HG03045 (cell line): ENCODE measurements around the gene DPPA5.
"Not testable (repeated sequence)": the region's sequence is repeated elsewhere in the genome, so short reads cannot be mapped to it uniquely, and the experiment has no call there.

ENCODE experiments used
- ATAC-seq: cut with Tn5 transposase; IDR thresholded peaks from one replicate; pipeline ENCODE4 v1.9.1; 2021; ENCODE audit warnings: mild to moderate bottlenecking, moderate library complexity; ENCODE audit not compliant: unreplicated experiment

The DPPA5 gene

GRCh38 chr6:73353636-73354593 is at the start of gene DPPA5:
DPPA5 (minus strand) TSS chr6:73354276; CDS start chr6:73354225, 51 bp downstream.
- no peak for ATAC-seq

GRCh38 chr6:73400656-73401055 is 46.6 kb upstream of the DPPA5 start:
- ATAC-seq: no peak

GRCh38 chr6:73395875-73396274 is 41.8 kb upstream of the DPPA5 start:
- ATAC-seq: no peak

- ATAC-seq: no peak
These were observed 40.7 kb upstream of the DPPA5 start, which contains the start of gene DDX43 for GRCh38 chr6:73394577-73395354. DDX43 (plus strand) TSS chr6:73394828; CDS start chr6:73394906, 78 bp downstream.

- no peak for ATAC-seq
These were observed 39.2 kb upstream of the DPPA5 start for GRCh38 chr6:73393278-73393677.

GRCh38 chr6:73392188-73392587 is 38.1 kb upstream of the DPPA5 start:
- not testable (repeated sequence) for ATAC-seq

GRCh38 chr6:73391675-73392074 is 37.6 kb upstream of the DPPA5 start:
- no peak for ATAC-seq

GRCh38 chr6:73389854-73390253 is 35.8 kb upstream of the DPPA5 start:
- ATAC-seq: no peak

- ATAC-seq: peak; percentile 85
These were observed 34.9 kb upstream of the DPPA5 start for GRCh38 chr6:73388800-73389512.

GRCh38 chr6:73388433-73388799 is 34.3 kb upstream of the DPPA5 start:
- peak; percentile 28 for ATAC-seq

GRCh38 chr6:73382462-73383113 is 28.5 kb upstream of the DPPA5 start:
- no peak for ATAC-seq

- not testable (repeated sequence) for ATAC-seq
These were observed 27.5 kb upstream of the DPPA5 start for GRCh38 chr6:73381531-73381930.

GRCh38 chr6:73377225-73377624 is 23.1 kb upstream of the DPPA5 start:
- ATAC-seq: no peak

- no peak for ATAC-seq
These were observed 21.1 kb upstream of the DPPA5 start for GRCh38 chr6:73375216-73375615.

- no peak for ATAC-seq
These were observed 18.4 kb upstream of the DPPA5 start for GRCh38 chr6:73372516-73372915.

- ATAC-seq: no peak
These were observed 17.9 kb upstream of the DPPA5 start for GRCh38 chr6:73371984-73372383.

- no peak for ATAC-seq
These were observed 15.5 kb upstream of the DPPA5 start, which contains the start of gene OOEP for GRCh38 chr6:73369563-73369962. OOEP (minus strand) TSS chr6:73369897; CDS start chr6:73369792, 105 bp downstream.

GRCh38 chr6:73369157-73369556 is 15.1 kb upstream of the DPPA5 start:
- ATAC-seq: no peak

- ATAC-seq: no peak
These were observed 14.6 kb upstream of the DPPA5 start for GRCh38 chr6:73368675-73369074.

GRCh38 chr6:73367761-73368355 is 13.8 kb upstream of the DPPA5 start:
- no peak for ATAC-seq
